HepG2 (cell line): ENCODE data around the gene GRM8. TPM values are rescaled to one million over a fixed set of nuclear protein-coding genes. Genes with fewer than 3 reads are reported as not detected.

Source experiments
- ATAC-seq: fragments of 200-7000 bp; cut with Tn5 transposase; 3 replicates; pipeline ENCODE4 v1.9.1; 2020; ENCODE audit warnings: mild to moderate bottlenecking, moderate library complexity
- BruUV-seq: library from RNA; stranded (reverse); fragments of 400-500 nt; replicated peaks from 2 replicates; lab custom pipeline; 2021; lab: Mats Ljungman, UMichigan
- CTCF ChIA-PET: fragments of 300-600 bp; formaldehyde crosslinking; extraction: SDS; loops from one replicate; lab custom pipeline; 2021; ENCODE audit warnings: low total read pairs, inconsistent platforms, low intra/inter-chr PET ratio; lab: Yijun Ruan, JAX
- POLR2A ChIA-PET: fragments of 350-600 bp; sonication (Branson Sonifier 250); formaldehyde crosslinking; loops from one replicate; lab custom pipeline; 2020; ENCODE audit warnings: antibody characterized with exemption, inconsistent platforms; lab: Yijun Ruan, JAX
- DNase-seq: peaks from one replicate; pipeline ENCODE4 v3.0.0-alpha.2; 2015; ENCODE audit warnings: low spot score
- FAIRE-seq: peaks from 3 replicates; lab custom pipeline; 2011; peaks lifted over from hg19 to GRCh38; lab: Jason Lieb, UNC
- H2AFZ ChIP-seq: one replicate; pipeline ENCODE4 v1.6.1; 2011; ENCODE audit warnings: low read length, inconsistent platforms
- H3K27ac ChIP-seq: fragments of 300-600 bp; 3 replicates; pipeline ENCODE4 v1.8.0; 2011; ENCODE audit warnings: mixed run types, mild to moderate bottlenecking, mixed read lengths, low read length, inconsistent platforms; ENCODE audit not compliant: insufficient read depth; ENCODE audit errors: extremely low read length
- H3K27me3 ChIP-seq, 2 experiments: fragments of 200-600 bp in 1 of 2; 2 replicates in 1 of 2; 3 replicates in 1 of 2; pipeline versions ENCODE4 v1.6.0 to v1.8.0; 2011; ENCODE audit warnings: low read length in 2 of 2, mild to moderate bottlenecking in 2 of 2, moderate library complexity in 2 of 2, inconsistent platforms in 1 of 2; ENCODE audit not compliant: insufficient read depth in 2 of 2, control insufficient read depth in 1 of 2
- H3K36me3 ChIP-seq, 2 experiments: fragments of 200-600 bp in 1 of 2; replicated peaks in 1 of 2; 2 replicates in 1 of 2; 3 replicates in 1 of 2; pipeline versions ENCODE4 v1.5.1 to v1.8.0; 2011; ENCODE audit warnings: low read length in 2 of 2, inconsistent platforms in 1 of 2; ENCODE audit not compliant: insufficient read depth in 2 of 2, control insufficient read depth in 1 of 2
- H3K4me1 ChIP-seq: 2 replicates; pipeline ENCODE4 v1.5.1; 2012; ENCODE audit warnings: low read length, inconsistent platforms; ENCODE audit not compliant: insufficient read depth
- H3K4me2 ChIP-seq: 2 replicates; pipeline ENCODE4 v1.6.0; 2011; ENCODE audit warnings: low read depth, low read length, inconsistent platforms
- H3K4me3 ChIP-seq, 3 experiments: fragments of 200-600 bp in 1 of 3; sonication (generic), shearing (Covaris generic) in 1 of 3; replicated peaks in 1 of 3; 2 replicates each; pipeline ENCODE4 v1.5.1; 2011 to 2016; ENCODE audit warnings: low read length in 3 of 3, inconsistent platforms in 2 of 3, low read depth in 2 of 3, mild to moderate bottlenecking in 2 of 3, control low read depth in 1 of 3, mixed read lengths in 1 of 3; ENCODE audit not compliant: insufficient read depth in 1 of 3
- H3K79me2 ChIP-seq: one replicate; pipeline ENCODE4 v1.6.1; 2011; ENCODE audit warnings: low read length, inconsistent platforms; ENCODE audit not compliant: insufficient read depth
- H3K9ac ChIP-seq: 2 replicates; pipeline ENCODE4 v1.6.0; 2011; ENCODE audit warnings: mild to moderate bottlenecking, low read depth, low read length, inconsistent platforms; ENCODE audit not compliant: insufficient read depth
- H3K9me3 ChIP-seq: 2 replicates; pipeline ENCODE4 v1.5.1; 2012; ENCODE audit warnings: mild to moderate bottlenecking, low read length
- H4K20me1 ChIP-seq: 2 replicates; pipeline ENCODE4 v1.6.0; 2011; ENCODE audit warnings: inconsistent platforms, mild to moderate bottlenecking, low read length, moderate library complexity; ENCODE audit not compliant: insufficient read depth
- ARID4A ChIP-seq: sonication (generic); formaldehyde crosslinking; IDR thresholded peaks from 2 replicates; pipeline ENCODE4 v1.5.0; 2020; ENCODE audit warnings: mild to moderate bottlenecking, missing genetic modification reagents, borderline replicate concordance
- BCLAF1 ChIP-seq: fragments of 450-650 bp; IDR thresholded peaks from 2 replicates; pipeline ENCODE4 v1.6.1; 2017; ENCODE audit warnings: mild to moderate bottlenecking
- EHMT2 ChIP-seq: fragments of 200-600 bp; sonication (generic); IDR thresholded peaks from 2 replicates; pipeline ENCODE4 v1.7.0; 2017; ENCODE audit warnings: antibody characterized with exemption, low read depth, low read length, borderline replicate concordance
- SNAPC4 ChIP-seq: sonication (generic); formaldehyde crosslinking; IDR thresholded peaks from 2 replicates; pipeline ENCODE4 v1.4.0; 2020; ENCODE audit warnings: mild to moderate bottlenecking, missing genetic modification reagents
- ZNF281 ChIP-seq: sonication (generic); formaldehyde crosslinking; IDR thresholded peaks from 2 replicates; pipeline ENCODE4 v1.4.0; 2020; ENCODE audit warnings: missing genetic modification reagents, borderline replicate concordance
- ZNF660 ChIP-seq: sonication (generic); formaldehyde crosslinking; IDR thresholded peaks from 2 replicates; pipeline ENCODE4 v1.5.1; 2020; ENCODE audit warnings: mild to moderate bottlenecking, low read depth, missing genetic modification reagents, borderline replicate concordance
- ZNF777 ChIP-seq: sonication (generic); formaldehyde crosslinking; IDR thresholded peaks from 2 replicates; pipeline ENCODE4 v1.4.0; 2020; ENCODE audit warnings: missing genetic modification reagents
- WGBS: methylation state at CpG from one replicate; pipeline ENCODE4 v1.1.6; 2017; ENCODE audit warnings: low lambda C conversion rate; 5-methylcytosine and 5-hydroxymethylcytosine counted together
- in situ Hi-C: cut with HindIII; loops from 2 replicates; pipeline ENCODE4 v1.10.0; 2017; ENCODE audit warnings: low pct_unique_long_range_greater_than_20kb; ENCODE audit not compliant: extremely low pct_ligation_motif_present
- intact Hi-C: fragments of 100-400 bp; cut with micrococcal nuclease; formaldehyde crosslinking; loops from one replicate; pipeline ENCODE4 v1.10.0; 2022; ENCODE audit not compliant: unreplicated experiment
- polyA plus RNA-seq, 8 experiments: library from polyadenylated mRNA; depleted of rRNA in 3 of 8; stranded (reverse) in 7 of 8; unstranded in 1 of 8; fragments of >200 nt; fragmentation: Illumina TruSeq in 4 of 8; extraction: Trizol in 4 of 8; gene quantifications; 2 replicates each; pipeline versions ENCODE4 v1.2.1 to v1.2.3, GENCODE V29; 2011 to 2016; ENCODE audit warnings: low read depth in 4 of 8, missing spikeins in 1 of 8, mixed read lengths in 1 of 8; ENCODE audit not compliant: insufficient read depth in 1 of 8
- total RNA-seq, 5 experiments: library from RNA; depleted of rRNA; stranded (reverse); fragments of >200 nt; fragmentation: Illumina TruSeq; extraction: Trizol; gene quantifications; 2 replicates each; pipeline ENCODE4 v1.2.3, GENCODE V29; 2016; ENCODE audit warnings: low read depth in 1 of 5

Gene GRM8
- total and polyA plus RNA-seq, 2 of the 13 experiments (the other 11 are each of a cell fraction or from before 2014, with no cell fraction given): not detected

GRCh38 chr7:126718419-126718818 lies 534.3 kb downstream of the GRM8 start (continued):
- TF ChIP-seq SNAPC4 (no peak), ARID4A (CRISPR knock-in tag) (no peak)

GRCh38 chr7:126716321-126716720 lies 536.4 kb downstream of the GRM8 start:
- Histone ChIP-seq H3K4me1 (no peaks in the 10 kb centered on the region), H2AFZ (no peak overlapping the region), H3K79me2 (no peaks in the 10 kb centered on the region), H3K36me3 (no peaks in the 10 kb centered on the region), H3K27me3 (no peaks in the 10 kb centered on the region), H3K4me2 (no peak overlapping the region), H3K4me3 (no peak overlapping the region), H3K9ac (no peak overlapping the region), H4K20me1 (no peaks in the 10 kb centered on the region), H3K9me3 (no peaks in the 10 kb centered on the region; the same call in 1 of the 2 replicates), H3K27ac (no peak overlapping the region)
- in situ Hi-C loops: no loop called here
- 3% methylated on average over 2 of the region's 2 CpGs for WGBS
- ChIA-PET CTCF (no interaction called here), POLR2A (no interaction called here)
- no TSS peak for BruUV-seq
- no peak for FAIRE-seq
- no peak for DNase-seq
- ATAC-seq: no peak
- intact Hi-C loops: no loop called here
- TF ChIP-seq ZNF281 (no peak), BCLAF1 (no peak), ZNF777 (CRISPR knock-in tag) (no peak), ZNF660 (CRISPR knock-in tag) (no peak), EHMT2 (no peak)
